RWPE1 (cell line): Measurements from ENCODE around the gene MAP3K1.

Source experiments
- CTCF ChIA-PET: fragments of 350-600 bp; sonication (Branson Sonifier 250); formaldehyde crosslinking; extraction: SDS; loops from one replicate; lab custom pipeline; 2021; lab: Yijun Ruan, JAX
- POLR2A ChIA-PET: fragments of 400-600 bp; formaldehyde crosslinking; extraction: SDS; loops from one replicate; lab custom pipeline; 2020; ENCODE audit warnings: antibody characterized with exemption; ENCODE audit not compliant: low non-redundant PET; lab: Yijun Ruan, JAX
- DNase-seq: peaks from one replicate; pipeline ENCODE4 v3.0.0; 2012; ENCODE audit warnings: low spot score
- H3K27ac ChIP-seq: fragments of 450-650 bp; 2 replicates; pipeline ENCODE4 v1.5.1; 2017
- TF ChIP-seq, protein P1 (sequence below): fragments of 450-650 bp; conservative IDR thresholded peaks from 2 replicates; pipeline ENCODE4 v1.5.1; 2017; ENCODE audit warnings: low read depth, mild to moderate bottlenecking

Gene MAP3K1

DNA sequence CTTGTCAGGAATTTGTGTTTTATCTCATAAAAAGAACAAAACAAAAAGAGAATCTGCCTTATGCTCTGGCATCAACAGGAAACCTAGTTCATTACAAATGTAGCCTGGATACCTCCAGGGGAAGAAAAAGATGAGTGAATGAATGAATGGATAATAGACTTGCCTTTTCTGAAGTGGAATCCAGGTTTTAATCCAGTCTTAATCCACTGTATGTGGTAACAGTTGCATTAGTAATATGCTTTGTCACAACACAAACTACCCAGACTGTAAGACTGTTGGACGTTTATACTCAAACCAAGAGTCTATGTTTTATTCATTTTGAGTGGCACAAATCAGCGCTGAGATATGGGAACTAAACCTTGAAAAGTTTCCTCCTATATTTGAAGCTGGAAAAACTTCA, 32.1 kb upstream of the MAP3K1 start:
- no peak for DNase-seq
- ChIA-PET CTCF (no interaction called here), POLR2A (no interaction called here)
- TF ChIP-seq, protein P1, sequence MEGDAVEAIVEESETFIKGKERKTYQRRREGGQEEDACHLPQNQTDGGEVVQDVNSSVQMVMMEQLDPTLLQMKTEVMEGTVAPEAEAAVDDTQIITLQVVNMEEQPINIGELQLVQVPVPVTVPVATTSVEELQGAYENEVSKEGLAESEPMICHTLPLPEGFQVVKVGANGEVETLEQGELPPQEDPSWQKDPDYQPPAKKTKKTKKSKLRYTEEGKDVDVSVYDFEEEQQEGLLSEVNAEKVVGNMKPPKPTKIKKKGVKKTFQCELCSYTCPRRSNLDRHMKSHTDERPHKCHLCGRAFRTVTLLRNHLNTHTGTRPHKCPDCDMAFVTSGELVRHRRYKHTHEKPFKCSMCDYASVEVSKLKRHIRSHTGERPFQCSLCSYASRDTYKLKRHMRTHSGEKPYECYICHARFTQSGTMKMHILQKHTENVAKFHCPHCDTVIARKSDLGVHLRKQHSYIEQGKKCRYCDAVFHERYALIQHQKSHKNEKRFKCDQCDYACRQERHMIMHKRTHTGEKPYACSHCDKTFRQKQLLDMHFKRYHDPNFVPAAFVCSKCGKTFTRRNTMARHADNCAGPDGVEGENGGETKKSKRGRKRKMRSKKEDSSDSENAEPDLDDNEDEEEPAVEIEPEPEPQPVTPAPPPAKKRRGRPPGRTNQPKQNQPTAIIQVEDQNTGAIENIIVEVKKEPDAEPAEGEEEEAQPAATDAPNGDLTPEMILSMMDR: no peak
- H3K27ac ChIP-seq: no peak overlapping the region

DNA sequence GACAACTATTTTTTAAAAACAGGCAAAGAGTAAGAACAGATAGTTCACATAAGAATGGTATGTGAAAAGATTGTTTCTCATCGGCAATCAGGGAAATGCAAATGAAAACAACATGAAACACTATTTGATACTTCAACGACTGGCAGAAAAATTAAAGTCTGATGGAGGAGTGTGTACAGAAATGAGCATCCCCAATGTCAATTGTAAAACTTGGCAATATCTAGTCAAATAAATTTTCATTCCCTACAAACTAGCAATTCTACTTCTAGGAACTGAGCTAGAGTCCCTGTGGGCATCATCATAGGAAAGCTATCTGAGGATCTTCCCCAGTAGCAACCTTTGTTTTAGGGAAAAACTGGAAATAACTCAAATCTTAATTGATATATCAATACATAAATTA, 29.0 kb upstream of the MAP3K1 start:
- no peak overlapping the region for H3K27ac ChIP-seq
- ChIA-PET POLR2A (no interaction called here), CTCF (interaction anchor here (1.4 kb wide), 1 partner anchor 11 kb away, joined by 5 read pairs; no protein-coding TSS in a partner anchor)
- no peak for DNase-seq
- TF ChIP-seq, protein P1: no peak

DNA sequence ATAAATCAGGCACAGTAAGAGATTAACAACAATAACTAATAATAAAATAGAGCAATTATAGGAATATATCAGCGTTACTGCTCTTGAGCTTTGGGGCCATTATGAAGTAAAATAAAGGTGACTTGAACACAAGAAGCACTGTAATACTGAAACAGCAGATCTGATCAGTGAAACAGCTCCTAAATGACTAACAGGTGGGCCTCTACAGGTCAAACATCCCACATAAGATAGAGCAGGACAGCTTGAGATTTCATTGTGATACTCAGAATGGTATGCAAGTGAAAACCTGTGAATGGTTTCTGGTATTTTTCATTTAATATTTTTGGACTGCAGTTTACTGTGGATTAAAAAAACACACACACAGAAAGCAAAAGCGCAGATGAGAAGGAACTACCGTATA, 24.0 kb upstream of the MAP3K1 start:
- CTCF ChIA-PET: no interaction called here
- no peak for DNase-seq
- POLR2A ChIA-PET: no interaction called here
- TF ChIP-seq, protein P1: no peak
- H3K27ac ChIP-seq: no peak overlapping the region

- no peak for DNase-seq
- no peak overlapping the region for H3K27ac ChIP-seq
- ChIA-PET CTCF (no interaction called here), POLR2A (no interaction called here)
- TF ChIP-seq, protein P1: no peak
These were observed 16.8 kb upstream of the MAP3K1 start for GRCh38 chr5:56798521-56798920.

- ChIA-PET POLR2A (no interaction called here), CTCF (no interaction called here)
- H3K27ac ChIP-seq: no peak overlapping the region
- TF ChIP-seq, protein P1: no peak
- DNase-seq: no peak
These were observed 15.2 kb upstream of the MAP3K1 start for GRCh38 chr5:56800186-56800585.

GRCh38 chr5:56801256-56801655, 14.1 kb upstream of the MAP3K1 start:
- CTCF ChIA-PET: no interaction called here
- TF ChIP-seq, protein P1: no peak
- H3K27ac ChIP-seq: no peak overlapping the region
- POLR2A ChIA-PET: no interaction called here
- DNase-seq: no peak

GRCh38 chr5:56802205-56802604, 13.1 kb upstream of the MAP3K1 start:
- POLR2A ChIA-PET: no interaction called here
- no peak for DNase-seq
- TF ChIP-seq, protein P1: no peak
- CTCF ChIA-PET: interaction anchor here (0.6 to 1.4 kb wide), 3 partner anchors 184 to 532 kb away, joined by 3 to 7 read pairs (median 5); no protein-coding TSS in a partner anchor
- no peak overlapping the region for H3K27ac ChIP-seq
